C4-2B (cell line): ENCODE measurements around the gene PPP3R2.

Experiments
- H3K27ac ChIP-seq: fragments of 450-650 bp; 2 replicates; pipeline ENCODE4 v1.5.1; 2017
- ZFX ChIP-seq: fragments of 450-650 bp; IDR thresholded peaks from 2 replicates; pipeline ENCODE4 v1.6.1; 2017
- TF ChIP-seq, protein P1 (sequence below): fragments of 450-650 bp; conservative IDR thresholded peaks from 2 replicates; pipeline ENCODE4 v1.5.1; 2017; ENCODE audit warnings: mild to moderate bottlenecking

Gene PPP3R2, protein sequence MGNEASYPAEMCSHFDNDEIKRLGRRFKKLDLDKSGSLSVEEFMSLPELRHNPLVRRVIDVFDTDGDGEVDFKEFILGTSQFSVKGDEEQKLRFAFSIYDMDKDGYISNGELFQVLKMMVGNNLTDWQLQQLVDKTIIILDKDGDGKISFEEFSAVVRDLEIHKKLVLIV

DNA sequence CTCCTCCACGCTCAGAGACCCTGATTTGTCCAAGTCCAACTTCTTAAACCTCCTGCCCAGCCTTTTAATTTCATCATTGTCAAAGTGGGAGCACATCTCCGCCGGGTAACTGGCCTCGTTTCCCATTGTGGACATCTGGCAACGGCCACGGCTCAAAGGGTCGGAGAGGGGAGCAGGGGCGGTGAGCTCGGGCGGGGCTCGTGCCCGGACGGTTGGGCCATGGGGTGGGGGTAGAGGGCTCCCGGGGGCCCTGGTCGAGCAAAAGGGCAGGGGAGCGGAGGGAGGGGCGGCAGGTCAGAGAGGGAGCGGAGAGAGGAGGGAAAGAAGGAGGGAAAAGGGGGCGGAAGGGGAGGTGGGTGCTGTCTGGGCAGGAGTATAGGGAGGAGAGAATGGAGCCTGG, at the start of gene PPP3R2:
TSS of gene PPP3R2 (minus strand) at position 174 of the 400 bp plus-strand sequence. CDS start at position 126, 48 bp downstream.
- H3K27ac ChIP-seq = no peak within 1 kb of the TSS
- TF ChIP-seq, protein P1, sequence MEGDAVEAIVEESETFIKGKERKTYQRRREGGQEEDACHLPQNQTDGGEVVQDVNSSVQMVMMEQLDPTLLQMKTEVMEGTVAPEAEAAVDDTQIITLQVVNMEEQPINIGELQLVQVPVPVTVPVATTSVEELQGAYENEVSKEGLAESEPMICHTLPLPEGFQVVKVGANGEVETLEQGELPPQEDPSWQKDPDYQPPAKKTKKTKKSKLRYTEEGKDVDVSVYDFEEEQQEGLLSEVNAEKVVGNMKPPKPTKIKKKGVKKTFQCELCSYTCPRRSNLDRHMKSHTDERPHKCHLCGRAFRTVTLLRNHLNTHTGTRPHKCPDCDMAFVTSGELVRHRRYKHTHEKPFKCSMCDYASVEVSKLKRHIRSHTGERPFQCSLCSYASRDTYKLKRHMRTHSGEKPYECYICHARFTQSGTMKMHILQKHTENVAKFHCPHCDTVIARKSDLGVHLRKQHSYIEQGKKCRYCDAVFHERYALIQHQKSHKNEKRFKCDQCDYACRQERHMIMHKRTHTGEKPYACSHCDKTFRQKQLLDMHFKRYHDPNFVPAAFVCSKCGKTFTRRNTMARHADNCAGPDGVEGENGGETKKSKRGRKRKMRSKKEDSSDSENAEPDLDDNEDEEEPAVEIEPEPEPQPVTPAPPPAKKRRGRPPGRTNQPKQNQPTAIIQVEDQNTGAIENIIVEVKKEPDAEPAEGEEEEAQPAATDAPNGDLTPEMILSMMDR = no peak

DNA sequence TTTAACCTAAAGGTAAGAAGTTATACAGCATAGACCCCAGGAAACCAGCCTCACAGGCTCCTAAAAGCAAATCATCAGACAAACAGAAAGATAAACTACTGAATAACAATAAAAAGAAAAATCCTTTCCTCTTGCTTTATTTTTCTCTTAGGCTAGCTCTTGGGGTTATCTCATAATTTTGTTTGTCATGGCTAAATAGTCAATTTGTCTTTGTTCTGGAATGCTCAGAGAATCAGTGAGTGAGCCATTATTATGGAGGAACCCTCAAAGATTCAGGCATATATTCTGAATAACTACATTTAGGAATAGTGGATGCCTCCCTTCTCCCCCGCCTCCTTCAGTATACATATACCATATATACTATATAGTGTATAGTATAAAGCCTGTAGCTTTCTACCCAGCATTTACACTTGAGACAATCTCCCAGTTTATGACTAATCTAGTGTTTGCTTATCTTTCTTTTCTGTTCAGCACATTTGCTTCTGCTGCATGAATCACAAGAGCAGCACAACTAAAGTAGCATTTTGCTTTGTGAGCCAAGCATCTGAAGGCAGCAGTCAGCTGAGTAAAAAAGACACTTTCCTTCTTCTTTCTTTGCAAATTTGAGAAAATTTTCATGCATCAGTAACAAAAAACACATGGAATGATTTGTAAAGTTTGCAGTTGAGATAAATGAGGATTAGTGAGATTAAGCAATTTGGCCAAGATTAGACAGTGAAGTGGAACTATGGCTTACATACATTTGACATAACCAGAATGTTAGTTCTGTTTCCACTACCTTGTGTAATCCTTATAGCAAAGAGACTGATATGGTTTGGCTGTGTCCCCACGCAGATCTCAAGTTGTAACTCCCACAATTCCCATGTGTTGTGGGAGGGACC, 45.3 kb upstream of the PPP3R2 start:
- TF ChIP-seq, protein P1 = no peak
- TF ChIP-seq ZFX = no peak
- H3K27ac ChIP-seq = no peak overlapping the region; the same call in 1 of the 2 replicates

DNA sequence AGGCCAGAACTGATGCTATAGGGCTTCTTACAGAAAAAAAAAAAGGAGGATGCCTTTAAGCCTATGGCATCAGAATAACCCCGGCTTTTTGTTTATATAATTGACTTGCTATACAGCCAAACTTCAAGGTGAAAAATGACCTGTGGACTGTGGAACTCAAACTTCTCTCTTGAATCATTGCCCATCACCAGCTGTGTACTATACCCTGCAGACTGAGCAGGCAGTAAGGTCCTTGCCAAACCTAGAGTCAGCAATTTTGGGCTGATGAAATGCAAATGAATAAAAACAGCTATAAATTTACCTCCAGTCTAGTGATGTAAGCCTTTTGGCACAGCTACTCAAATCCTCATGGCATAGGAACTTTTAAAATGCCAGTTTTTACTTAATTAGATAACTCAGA, 44.5 kb upstream of the PPP3R2 start:
- H3K27ac ChIP-seq = no peak overlapping the region
- no peak for TF ChIP-seq ZFX
- TF ChIP-seq, protein P1 = no peak

DNA sequence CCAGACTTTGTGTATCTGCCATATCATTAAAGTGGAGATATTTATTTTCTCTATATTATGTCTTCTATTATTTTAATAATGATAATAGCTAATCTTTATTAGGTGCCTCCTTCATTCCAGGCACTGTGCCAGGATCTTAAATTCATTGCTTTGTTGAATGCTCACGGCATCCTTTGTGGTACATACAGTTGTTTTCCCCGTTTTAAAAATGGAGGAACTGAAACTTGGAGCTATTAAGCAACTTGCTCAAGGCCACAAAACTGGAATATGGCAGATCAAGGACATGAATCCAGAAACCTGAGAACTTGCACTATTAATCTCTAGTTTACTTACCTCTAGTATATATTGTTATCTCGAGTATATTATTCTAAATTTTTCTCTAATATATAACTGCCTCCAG, 41.5 kb upstream of the PPP3R2 start:
- TF ChIP-seq ZFX = no peak
- TF ChIP-seq, protein P1 = no peak
- no peak overlapping the region for H3K27ac ChIP-seq

DNA sequence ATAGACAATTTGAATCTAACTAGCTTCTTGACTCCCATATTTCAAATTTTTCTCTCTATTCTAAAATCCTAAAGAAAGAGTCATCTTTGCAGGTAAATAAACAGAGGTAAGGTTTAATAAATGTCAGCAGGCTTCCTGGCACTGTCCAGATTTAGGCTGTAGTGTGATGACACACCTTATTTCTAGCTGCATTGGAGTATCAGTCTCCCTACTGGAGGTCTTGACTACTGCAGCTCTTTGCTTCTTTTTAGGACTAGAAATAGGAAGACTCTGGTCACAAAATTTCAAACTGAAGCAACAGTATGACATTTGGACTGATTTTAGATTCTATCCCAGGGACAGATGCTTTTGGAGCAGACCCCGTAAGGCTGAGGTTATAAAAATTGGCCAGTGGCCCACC, 40.7 kb upstream of the PPP3R2 start:
- TF ChIP-seq, protein P1 = no peak
- no peak for TF ChIP-seq ZFX
- H3K27ac ChIP-seq = no peak overlapping the region

DNA sequence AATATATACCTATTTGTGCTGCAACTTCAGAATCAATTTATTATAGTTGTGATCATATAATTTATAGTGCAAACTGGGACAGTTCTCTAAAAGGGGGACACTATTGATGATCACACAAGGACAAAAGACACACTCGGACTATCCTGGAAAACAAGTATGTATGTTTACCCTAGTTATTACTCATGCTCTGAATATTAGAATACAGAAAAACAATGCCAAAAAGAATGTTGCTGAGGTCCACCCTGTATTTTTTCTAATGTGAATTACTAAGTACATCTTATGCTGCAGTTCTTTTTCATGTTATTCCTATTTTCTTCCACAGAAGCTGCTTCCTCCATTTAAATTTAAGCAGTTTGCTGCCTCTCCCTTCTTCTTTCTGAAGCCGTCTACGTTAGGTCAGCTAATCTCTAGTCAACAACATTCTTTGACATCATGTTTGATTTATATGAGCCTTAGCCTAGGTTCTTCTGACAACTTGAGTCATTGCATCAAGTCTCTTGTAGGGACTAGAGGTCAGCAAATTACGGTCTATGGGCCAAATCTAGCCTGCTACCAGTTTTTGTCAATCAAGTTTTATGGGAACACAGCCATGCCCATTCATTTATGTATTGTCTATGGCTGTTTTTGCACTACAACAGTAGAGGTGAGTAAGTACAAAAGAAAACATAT, 40.1 kb upstream of the PPP3R2 start:
- H3K27ac ChIP-seq = no peak overlapping the region

More for the DNA sequence above, 40.1 kb upstream of the PPP3R2 start:
- TF ChIP-seq, protein P1 = no peak
- no peak for TF ChIP-seq ZFX
